HepG2 (cell line): Measurements from ENCODE around the gene ATP2A3. TPM values are rescaled to one million over a fixed set of nuclear protein-coding genes. Genes with fewer than 3 reads are reported as not detected.
A peak's percentile ranks its signal among the peaks of the same experiment; 100 is the strongest.

Source experiments
- ATAC-seq: fragments of 200-7000 bp; cut with Tn5 transposase; 3 replicates; pipeline ENCODE4 v1.9.1; 2020; ENCODE audit warnings: mild to moderate bottlenecking, moderate library complexity
- BruUV-seq: library from RNA; stranded (reverse); fragments of 400-500 nt; replicated peaks from 2 replicates; lab custom pipeline; 2021; lab: Mats Ljungman, UMichigan
- CTCF ChIA-PET: fragments of 300-600 bp; formaldehyde crosslinking; extraction: SDS; loops from one replicate; lab custom pipeline; 2021; ENCODE audit warnings: low total read pairs, inconsistent platforms, low intra/inter-chr PET ratio; lab: Yijun Ruan, JAX
- POLR2A ChIA-PET: fragments of 350-600 bp; sonication (Branson Sonifier 250); formaldehyde crosslinking; loops from one replicate; lab custom pipeline; 2020; ENCODE audit warnings: antibody characterized with exemption, inconsistent platforms; lab: Yijun Ruan, JAX
- DNase-seq: peaks from one replicate; pipeline ENCODE4 v3.0.0-alpha.2; 2015; ENCODE audit warnings: low spot score
- FAIRE-seq: peaks from 3 replicates; lab custom pipeline; 2011; peaks lifted over from hg19 to GRCh38; lab: Jason Lieb, UNC
- H2AFZ ChIP-seq: one replicate; pipeline ENCODE4 v1.6.1; 2011; ENCODE audit warnings: low read length, inconsistent platforms
- H3K27ac ChIP-seq: fragments of 300-600 bp; 3 replicates; pipeline ENCODE4 v1.8.0; 2011; ENCODE audit warnings: mixed run types, mild to moderate bottlenecking, mixed read lengths, low read length, inconsistent platforms; ENCODE audit not compliant: insufficient read depth; ENCODE audit errors: extremely low read length
- H3K27me3 ChIP-seq, 2 experiments: fragments of 200-600 bp in 1 of 2; 2 replicates in 1 of 2; 3 replicates in 1 of 2; pipeline versions ENCODE4 v1.6.0 to v1.8.0; 2011; ENCODE audit warnings: low read length in 2 of 2, mild to moderate bottlenecking in 2 of 2, moderate library complexity in 2 of 2, inconsistent platforms in 1 of 2; ENCODE audit not compliant: insufficient read depth in 2 of 2, control insufficient read depth in 1 of 2
- H3K36me3 ChIP-seq, 2 experiments: fragments of 200-600 bp in 1 of 2; replicated peaks in 1 of 2; 2 replicates in 1 of 2; 3 replicates in 1 of 2; pipeline versions ENCODE4 v1.5.1 to v1.8.0; 2011; ENCODE audit warnings: low read length in 2 of 2, inconsistent platforms in 1 of 2; ENCODE audit not compliant: insufficient read depth in 2 of 2, control insufficient read depth in 1 of 2
- H3K4me1 ChIP-seq: 2 replicates; pipeline ENCODE4 v1.5.1; 2012; ENCODE audit warnings: low read length, inconsistent platforms; ENCODE audit not compliant: insufficient read depth
- H3K4me2 ChIP-seq: 2 replicates; pipeline ENCODE4 v1.6.0; 2011; ENCODE audit warnings: low read depth, low read length, inconsistent platforms
- H3K4me3 ChIP-seq, 3 experiments: fragments of 200-600 bp in 1 of 3; sonication (generic), shearing (Covaris generic) in 1 of 3; replicated peaks in 1 of 3; 2 replicates each; pipeline ENCODE4 v1.5.1; 2011 to 2016; ENCODE audit warnings: low read length in 3 of 3, inconsistent platforms in 2 of 3, low read depth in 2 of 3, mild to moderate bottlenecking in 2 of 3, control low read depth in 1 of 3, mixed read lengths in 1 of 3; ENCODE audit not compliant: insufficient read depth in 1 of 3
- H3K79me2 ChIP-seq: one replicate; pipeline ENCODE4 v1.6.1; 2011; ENCODE audit warnings: low read length, inconsistent platforms; ENCODE audit not compliant: insufficient read depth
- H3K9ac ChIP-seq: 2 replicates; pipeline ENCODE4 v1.6.0; 2011; ENCODE audit warnings: mild to moderate bottlenecking, low read depth, low read length, inconsistent platforms; ENCODE audit not compliant: insufficient read depth
- H3K9me3 ChIP-seq: 2 replicates; pipeline ENCODE4 v1.5.1; 2012; ENCODE audit warnings: mild to moderate bottlenecking, low read length
- H4K20me1 ChIP-seq: 2 replicates; pipeline ENCODE4 v1.6.0; 2011; ENCODE audit warnings: inconsistent platforms, mild to moderate bottlenecking, low read length, moderate library complexity; ENCODE audit not compliant: insufficient read depth
- EEA1 ChIP-seq: sonication (generic); formaldehyde crosslinking; IDR thresholded peaks from 2 replicates; pipeline ENCODE4 v1.5.1; 2020; ENCODE audit warnings: mild to moderate bottlenecking, missing genetic modification reagents, borderline replicate concordance
- FOXO1 ChIP-seq: sonication (generic); formaldehyde crosslinking; IDR thresholded peaks from 2 replicates; pipeline ENCODE4 v1.4.0; 2020; ENCODE audit warnings: missing genetic modification reagents
- KDM3A ChIP-seq: IDR thresholded peaks from 2 replicates; pipeline ENCODE4 v1.6.1; 2018; ENCODE audit warnings: low read depth, missing compliant biosample characterization
- NFKB2 ChIP-seq: sonication (generic); formaldehyde crosslinking; IDR thresholded peaks from 2 replicates; pipeline ENCODE4 v1.4.0; 2020; ENCODE audit warnings: missing genetic modification reagents, borderline replicate concordance
- PHB2 ChIP-seq: fragments of 450-650 bp; IDR thresholded peaks from 2 replicates; pipeline ENCODE4 v1.6.1; 2018; ENCODE audit not compliant: partially characterized antibody
- PITX1 ChIP-seq: sonication (generic); formaldehyde crosslinking; IDR thresholded peaks from 2 replicates; pipeline ENCODE4 v1.5.1; 2020; ENCODE audit warnings: mild to moderate bottlenecking, missing genetic modification reagents
- RARG ChIP-seq: sonication (generic); formaldehyde crosslinking; IDR thresholded peaks from 2 replicates; pipeline ENCODE4 v1.4.0; 2020; ENCODE audit warnings: low read depth, mild to moderate bottlenecking, missing genetic modification reagents
- THYN1 ChIP-seq: sonication (generic); formaldehyde crosslinking; IDR thresholded peaks from 2 replicates; pipeline ENCODE4 v1.8.1; 2023; ENCODE audit warnings: low read depth, mild to moderate bottlenecking, moderate library complexity, missing genetic modification reagents, borderline replicate concordance
- ZNF430 ChIP-seq: sonication (generic); formaldehyde crosslinking; IDR thresholded peaks from 2 replicates; pipeline ENCODE4 v1.9.0; 2021; ENCODE audit warnings: mild to moderate bottlenecking, missing genetic modification reagents
- ZNF660 ChIP-seq: sonication (generic); formaldehyde crosslinking; IDR thresholded peaks from 2 replicates; pipeline ENCODE4 v1.5.1; 2020; ENCODE audit warnings: mild to moderate bottlenecking, low read depth, missing genetic modification reagents, borderline replicate concordance
- ZNF75D ChIP-seq: sonication (generic); formaldehyde crosslinking; IDR thresholded peaks from 2 replicates; pipeline ENCODE4 v1.8.1; 2023; ENCODE audit warnings: missing genetic modification reagents, mild to moderate bottlenecking, borderline replicate concordance
- ZSCAN25 ChIP-seq: sonication (generic); formaldehyde crosslinking; IDR thresholded peaks from 2 replicates; pipeline ENCODE4 v1.8.0; 2022; ENCODE audit warnings: mild to moderate bottlenecking, missing genetic modification reagents
- WGBS: methylation state at CpG from one replicate; pipeline ENCODE4 v1.1.6; 2017; ENCODE audit warnings: low lambda C conversion rate; 5-methylcytosine and 5-hydroxymethylcytosine counted together
- in situ Hi-C: cut with HindIII; loops from 2 replicates; pipeline ENCODE4 v1.10.0; 2017; ENCODE audit warnings: low pct_unique_long_range_greater_than_20kb; ENCODE audit not compliant: extremely low pct_ligation_motif_present
- intact Hi-C: fragments of 100-400 bp; cut with micrococcal nuclease; formaldehyde crosslinking; loops from one replicate; pipeline ENCODE4 v1.10.0; 2022; ENCODE audit not compliant: unreplicated experiment
- polyA plus RNA-seq, 8 experiments: library from polyadenylated mRNA; depleted of rRNA in 3 of 8; stranded (reverse) in 7 of 8; unstranded in 1 of 8; fragments of >200 nt; fragmentation: Illumina TruSeq in 4 of 8; extraction: Trizol in 4 of 8; gene quantifications; 2 replicates each; pipeline versions ENCODE4 v1.2.1 to v1.2.3, GENCODE V29; 2011 to 2016; ENCODE audit warnings: low read depth in 4 of 8, missing spikeins in 1 of 8, mixed read lengths in 1 of 8; ENCODE audit not compliant: insufficient read depth in 1 of 8
- total RNA-seq, 5 experiments: library from RNA; depleted of rRNA; stranded (reverse); fragments of >200 nt; fragmentation: Illumina TruSeq; extraction: Trizol; gene quantifications; 2 replicates each; pipeline ENCODE4 v1.2.3, GENCODE V29; 2016; ENCODE audit warnings: low read depth in 1 of 5
- TF ChIP-seq, protein P1 (sequence below): sonication (generic); formaldehyde crosslinking; IDR thresholded peaks from 2 replicates; pipeline ENCODE4 v1.4.0; 2020; ENCODE audit warnings: mild to moderate bottlenecking, missing genetic modification reagents
- TF ChIP-seq, protein P2 (sequence below): fragments of 450-650 bp; IDR thresholded peaks from 2 replicates; pipeline ENCODE4 v1.6.1; 2017
- TF ChIP-seq, protein P3 (sequence below): sonication (generic); formaldehyde crosslinking; IDR thresholded peaks from 2 replicates; pipeline ENCODE4 v1.4.0; 2020; ENCODE audit warnings: missing genetic modification reagents
- TF ChIP-seq, protein P4 (sequence below): sonication (generic); formaldehyde crosslinking; IDR thresholded peaks from 2 replicates; pipeline ENCODE4 v1.4.0; 2020; ENCODE audit warnings: missing genetic modification reagents

ATP2A3 gene
- total and polyA plus RNA-seq, 2 of the 13 experiments (the other 11 are each of a cell fraction or from before 2014, with no cell fraction given): 0.07 TPM; not detected in 1

DNA sequence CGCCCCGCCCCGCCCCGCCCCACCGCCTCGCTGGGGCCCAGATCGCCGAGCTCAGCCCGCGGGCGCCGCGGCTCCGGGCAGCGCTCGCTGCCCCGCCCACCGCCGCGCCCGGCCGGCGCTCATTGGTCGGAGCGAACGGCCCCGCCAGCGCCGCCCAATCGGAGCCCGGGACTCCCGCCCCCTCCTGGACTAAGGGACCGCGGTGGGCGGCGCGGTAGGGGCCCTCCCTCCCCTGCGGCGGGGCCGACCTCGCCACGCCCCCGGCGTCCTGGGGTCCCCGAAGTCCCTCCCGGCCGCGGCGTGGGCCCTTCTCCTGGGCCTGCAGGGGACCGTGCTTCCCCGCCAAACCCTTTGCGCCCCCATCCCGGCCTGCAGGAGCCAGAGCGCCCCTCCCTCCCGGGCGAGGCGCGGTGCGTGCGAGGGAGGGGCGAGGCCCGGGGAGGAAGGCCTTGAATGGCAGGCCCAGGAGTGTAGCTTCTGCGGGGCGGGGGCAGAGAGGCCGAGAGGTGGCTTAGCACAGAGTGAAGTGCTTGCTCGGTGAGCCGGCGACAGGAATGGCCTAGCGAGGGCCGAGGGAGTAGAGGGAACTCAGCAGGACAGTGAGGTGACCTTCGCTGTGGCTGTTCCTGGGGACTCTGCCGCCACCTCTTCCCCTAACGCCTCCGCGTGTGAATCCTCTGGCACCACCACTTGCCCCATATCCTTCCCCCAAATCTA is 71.1 kb downstream of the ATP2A3 start, which contains the start of gene CAMKK1:
TSS of gene CAMKK1 (minus strand) at position 51 of the 717 bp plus-strand sequence. CDS start 7,366 bp downstream, outside the sequence.
- Histone ChIP-seq H3K9me3 (no peaks in the 10 kb centered on the region), H3K9ac (peak within 1 kb of the TSS; percentile 71), H3K4me3 (peak within 1 kb of the TSS; percentile 66 to 82 (median 75)), H2AFZ (no peak within 1 kb of the TSS), H3K27ac (peak within 1 kb of the TSS; percentile 52), H3K4me2 (peak within 1 kb of the TSS; percentile 90), H3K79me2 (no peaks in the 10 kb centered on the region), H4K20me1 (no peaks in the 10 kb centered on the region), H3K36me3 (no peaks in the 10 kb centered on the region), H3K4me1 (peaks cover 35% of the 10 kb centered on the region), H3K27me3 (peaks cover 0 to 16% of the 10 kb centered on the region in 2 experiments; a peak in 2 of 5 replicates)
- intact Hi-C loops: no loop called here
- WGBS: 23% methylated on average over 8 of the region's 75 CpGs
- CTCF ChIA-PET: no interaction called here
- DNase-seq: peak; percentile 77
- ATAC-seq: peak; percentile 85
- FAIRE-seq: peak; percentile 32
- POLR2A ChIA-PET: interaction anchor here (1.0 to 3.5 kb wide), 3 partner anchors 11 to 90 kb away, joined by 3 to 47 read pairs (median 4); partner anchors contain the start of gene NCBP3
- BruUV-seq: no TSS peak
- in situ Hi-C loops: no loop called here
- TF ChIP-seq ZNF660 (no peak), ZSCAN25 (CRISPR knock-in tag) (no peak), ZNF430 (CRISPR knock-in tag) (no peak), ZNF75D (CRISPR knock-in tag) (no peak), EEA1 (CRISPR knock-in tag) (0 out of 2 replicates have a peak, but pooled peaks have one; percentile 16), NFKB2 (CRISPR knock-in tag) (peak; percentile 77; the same call in 1 of the 2 replicates), KDM3A (0 out of 2 replicates have a peak, but pooled peaks have one; percentile 69), PITX1 (CRISPR knock-in tag) (peak; percentile 53; the same call in 1 of the 2 replicates), THYN1 (CRISPR knock-in tag) (0 out of 2 replicates have a peak, but pooled peaks have one; percentile 61), PHB2 (no peak), RARG (no peak), FOXO1 (peak; percentile 27; the same call in 1 of the 2 replicates)
- TF ChIP-seq, protein P1, sequence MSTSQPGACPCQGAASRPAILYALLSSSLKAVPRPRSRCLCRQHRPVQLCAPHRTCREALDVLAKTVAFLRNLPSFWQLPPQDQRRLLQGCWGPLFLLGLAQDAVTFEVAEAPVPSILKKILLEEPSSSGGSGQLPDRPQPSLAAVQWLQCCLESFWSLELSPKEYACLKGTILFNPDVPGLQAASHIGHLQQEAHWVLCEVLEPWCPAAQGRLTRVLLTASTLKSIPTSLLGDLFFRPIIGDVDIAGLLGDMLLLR (CRISPR knock-in tag): peak; percentile 81; the same call in 1 of the 2 replicates
- TF ChIP-seq, protein P2, sequence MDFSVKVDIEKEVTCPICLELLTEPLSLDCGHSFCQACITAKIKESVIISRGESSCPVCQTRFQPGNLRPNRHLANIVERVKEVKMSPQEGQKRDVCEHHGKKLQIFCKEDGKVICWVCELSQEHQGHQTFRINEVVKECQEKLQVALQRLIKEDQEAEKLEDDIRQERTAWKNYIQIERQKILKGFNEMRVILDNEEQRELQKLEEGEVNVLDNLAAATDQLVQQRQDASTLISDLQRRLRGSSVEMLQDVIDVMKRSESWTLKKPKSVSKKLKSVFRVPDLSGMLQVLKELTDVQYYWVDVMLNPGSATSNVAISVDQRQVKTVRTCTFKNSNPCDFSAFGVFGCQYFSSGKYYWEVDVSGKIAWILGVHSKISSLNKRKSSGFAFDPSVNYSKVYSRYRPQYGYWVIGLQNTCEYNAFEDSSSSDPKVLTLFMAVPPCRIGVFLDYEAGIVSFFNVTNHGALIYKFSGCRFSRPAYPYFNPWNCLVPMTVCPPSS: no peak
- TF ChIP-seq, protein P3, sequence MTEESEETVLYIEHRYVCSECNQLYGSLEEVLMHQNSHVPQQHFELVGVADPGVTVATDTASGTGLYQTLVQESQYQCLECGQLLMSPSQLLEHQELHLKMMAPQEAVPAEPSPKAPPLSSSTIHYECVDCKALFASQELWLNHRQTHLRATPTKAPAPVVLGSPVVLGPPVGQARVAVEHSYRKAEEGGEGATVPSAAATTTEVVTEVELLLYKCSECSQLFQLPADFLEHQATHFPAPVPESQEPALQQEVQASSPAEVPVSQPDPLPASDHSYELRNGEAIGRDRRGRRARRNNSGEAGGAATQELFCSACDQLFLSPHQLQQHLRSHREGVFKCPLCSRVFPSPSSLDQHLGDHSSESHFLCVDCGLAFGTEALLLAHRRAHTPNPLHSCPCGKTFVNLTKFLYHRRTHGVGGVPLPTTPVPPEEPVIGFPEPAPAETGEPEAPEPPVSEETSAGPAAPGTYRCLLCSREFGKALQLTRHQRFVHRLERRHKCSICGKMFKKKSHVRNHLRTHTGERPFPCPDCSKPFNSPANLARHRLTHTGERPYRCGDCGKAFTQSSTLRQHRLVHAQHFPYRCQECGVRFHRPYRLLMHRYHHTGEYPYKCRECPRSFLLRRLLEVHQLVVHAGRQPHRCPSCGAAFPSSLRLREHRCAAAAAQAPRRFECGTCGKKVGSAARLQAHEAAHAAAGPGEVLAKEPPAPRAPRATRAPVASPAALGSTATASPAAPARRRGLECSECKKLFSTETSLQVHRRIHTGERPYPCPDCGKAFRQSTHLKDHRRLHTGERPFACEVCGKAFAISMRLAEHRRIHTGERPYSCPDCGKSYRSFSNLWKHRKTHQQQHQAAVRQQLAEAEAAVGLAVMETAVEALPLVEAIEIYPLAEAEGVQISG: peak; percentile 58
- TF ChIP-seq, protein P4, sequence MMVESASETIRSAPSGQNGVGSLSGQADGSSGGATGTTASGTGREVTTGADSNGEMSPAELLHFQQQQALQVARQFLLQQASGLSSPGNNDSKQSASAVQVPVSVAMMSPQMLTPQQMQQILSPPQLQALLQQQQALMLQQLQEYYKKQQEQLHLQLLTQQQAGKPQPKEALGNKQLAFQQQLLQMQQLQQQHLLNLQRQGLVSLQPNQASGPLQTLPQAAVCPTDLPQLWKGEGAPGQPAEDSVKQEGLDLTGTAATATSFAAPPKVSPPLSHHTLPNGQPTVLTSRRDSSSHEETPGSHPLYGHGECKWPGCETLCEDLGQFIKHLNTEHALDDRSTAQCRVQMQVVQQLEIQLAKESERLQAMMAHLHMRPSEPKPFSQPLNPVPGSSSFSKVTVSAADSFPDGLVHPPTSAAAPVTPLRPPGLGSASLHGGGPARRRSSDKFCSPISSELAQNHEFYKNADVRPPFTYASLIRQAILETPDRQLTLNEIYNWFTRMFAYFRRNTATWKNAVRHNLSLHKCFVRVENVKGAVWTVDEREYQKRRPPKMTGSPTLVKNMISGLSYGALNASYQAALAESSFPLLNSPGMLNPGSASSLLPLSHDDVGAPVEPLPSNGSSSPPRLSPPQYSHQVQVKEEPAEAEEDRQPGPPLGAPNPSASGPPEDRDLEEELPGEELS (CRISPR knock-in tag): 0 out of 2 replicates have a peak, but pooled peaks have one; percentile 11
